Stimulated activated naive CD4-positive, alpha-beta T cell treated with Interleukin-2 at 50 U/mL for 16 hours (primary cell): ENCODE data around the gene FOXP2.
"Not testable (repeated sequence)": the region's sequence is repeated elsewhere in the genome, so short reads cannot be mapped to it uniquely, and the experiment has no call there.

Experiments used
- DNase-seq: peaks from one replicate; lab custom pipeline; 2025; lab: John Stamatoyannopoulos, UW

FOXP2 gene

DNA sequence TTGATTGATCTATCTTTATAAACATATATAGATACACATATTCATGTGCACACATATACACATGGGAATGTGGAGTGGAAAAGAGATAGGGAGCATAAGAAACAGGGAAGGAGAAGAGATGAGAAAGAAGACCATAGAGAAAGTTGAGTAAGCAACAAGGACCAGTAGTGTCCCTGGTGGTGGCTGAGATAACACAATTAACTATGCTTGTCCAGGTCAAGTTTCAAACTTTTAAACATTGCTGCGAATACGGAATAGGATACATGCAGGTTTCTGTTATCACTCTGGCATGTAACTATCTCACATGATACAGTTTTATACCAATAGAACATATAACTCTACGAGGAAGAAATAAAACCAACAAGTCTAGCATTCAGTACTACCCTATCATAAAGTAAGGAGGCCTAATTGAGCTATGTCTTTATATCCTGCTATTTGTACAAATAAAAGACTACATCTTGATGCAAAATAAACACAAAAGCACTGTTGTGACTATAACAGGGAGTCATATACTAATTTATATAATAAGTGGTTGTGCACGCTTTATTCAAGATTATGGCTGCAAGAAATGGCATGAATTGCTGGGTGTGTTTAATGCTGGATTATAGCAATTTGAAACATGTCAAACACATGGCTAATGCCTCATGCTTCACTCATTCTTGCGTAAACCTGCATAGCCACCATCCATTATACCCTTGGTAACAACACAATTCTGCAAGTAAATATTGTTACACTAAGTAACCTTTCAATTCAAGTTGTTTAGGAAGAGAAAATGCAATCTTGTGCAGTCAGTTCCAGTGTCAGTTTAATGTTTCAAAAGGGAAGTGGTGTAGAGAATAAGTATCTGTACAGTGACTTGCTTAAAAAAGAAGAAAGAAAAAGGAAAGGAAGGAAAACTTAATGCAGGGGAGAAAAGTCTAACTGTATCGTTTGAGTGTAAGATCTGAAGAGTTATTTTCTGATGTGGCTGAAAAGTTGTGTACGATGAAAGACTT is 8.2 kb downstream of the FOXP2 start:
- no peak for DNase-seq

DNA sequence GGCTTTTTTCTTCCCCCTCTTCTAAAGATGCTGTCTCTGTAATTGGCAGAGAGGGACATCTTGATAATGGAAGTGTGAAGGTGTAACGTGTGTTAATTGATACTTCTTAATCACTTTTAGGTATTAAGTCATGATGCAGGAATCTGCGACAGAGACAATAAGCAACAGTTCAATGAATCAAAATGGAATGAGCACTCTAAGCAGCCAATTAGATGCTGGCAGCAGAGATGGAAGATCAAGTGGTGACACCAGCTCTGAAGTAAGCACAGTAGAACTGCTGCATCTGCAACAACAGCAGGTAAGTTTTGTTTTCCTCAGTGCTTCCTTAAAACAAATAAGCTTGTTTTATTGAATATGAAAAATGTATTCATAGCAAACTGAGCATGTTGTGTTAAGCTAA is 11.8 kb downstream of the FOXP2 start:
- no peak for DNase-seq

DNA sequence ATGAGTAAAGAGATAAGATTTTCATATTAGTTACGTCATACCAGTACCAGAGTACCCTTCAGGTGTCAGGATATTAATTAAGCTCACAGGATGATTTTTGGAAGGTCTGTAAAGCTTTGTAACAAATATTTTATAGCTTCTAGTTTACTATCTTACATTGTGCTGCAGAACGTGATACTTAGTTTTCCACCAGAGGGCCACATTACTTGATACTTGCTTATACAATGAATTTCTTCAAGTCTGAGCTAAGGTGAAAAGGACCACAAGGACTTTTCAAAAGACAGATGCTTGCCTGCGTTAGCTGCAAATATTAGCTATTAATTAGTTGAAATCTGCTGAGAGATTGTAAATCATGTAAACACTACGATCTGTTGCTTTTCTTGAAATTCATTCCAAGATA is 12.2 kb downstream of the FOXP2 start:
- DNase-seq, result no peak

DNA sequence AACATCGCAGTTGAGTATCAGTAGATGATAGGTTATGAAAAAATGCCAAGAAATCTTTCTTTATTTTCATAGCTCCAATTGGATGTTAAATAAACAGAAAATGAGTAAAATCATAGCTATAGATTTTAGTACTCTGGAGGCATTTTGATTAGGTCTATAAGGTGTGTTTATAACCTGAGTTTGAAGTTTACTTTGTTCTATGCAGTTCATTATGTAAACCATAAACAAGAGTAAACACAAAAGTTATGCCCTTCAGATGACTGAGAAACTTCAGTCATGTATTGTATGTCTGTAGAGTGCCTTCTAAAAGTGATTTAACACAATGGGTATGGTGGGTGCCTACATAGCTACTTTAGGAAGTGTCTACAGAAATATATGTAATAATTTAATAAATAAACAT is 13.6 kb downstream of the FOXP2 start:
- no peak for DNase-seq

DNA sequence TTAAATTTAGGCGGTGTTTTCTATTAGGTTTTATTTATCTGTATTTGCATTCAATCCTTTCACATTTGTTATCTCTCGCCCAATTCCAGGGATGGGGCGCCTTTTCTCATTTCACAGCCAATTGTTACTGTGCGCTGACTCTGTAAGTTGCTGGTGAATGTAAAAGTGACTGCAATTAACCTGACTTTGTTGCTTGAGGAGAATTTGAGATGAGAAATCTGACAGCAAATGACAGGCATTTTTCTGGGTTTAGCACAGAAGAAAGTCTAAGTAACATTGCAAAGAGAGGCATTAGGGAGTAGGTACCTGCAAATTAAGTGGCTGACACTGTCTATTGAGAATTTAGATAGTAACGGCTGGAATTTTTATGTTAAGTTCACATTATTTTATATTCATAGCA is 16.6 kb downstream of the FOXP2 start:
- DNase-seq, result no peak

GRCh38 chr7:114432061-114432460 is 17.4 kb downstream of the FOXP2 start:
- no peak for DNase-seq

- no peak for DNase-seq
Observed at GRCh38 chr7:114432703-114433102, 18.1 kb downstream of the FOXP2 start.

DNA sequence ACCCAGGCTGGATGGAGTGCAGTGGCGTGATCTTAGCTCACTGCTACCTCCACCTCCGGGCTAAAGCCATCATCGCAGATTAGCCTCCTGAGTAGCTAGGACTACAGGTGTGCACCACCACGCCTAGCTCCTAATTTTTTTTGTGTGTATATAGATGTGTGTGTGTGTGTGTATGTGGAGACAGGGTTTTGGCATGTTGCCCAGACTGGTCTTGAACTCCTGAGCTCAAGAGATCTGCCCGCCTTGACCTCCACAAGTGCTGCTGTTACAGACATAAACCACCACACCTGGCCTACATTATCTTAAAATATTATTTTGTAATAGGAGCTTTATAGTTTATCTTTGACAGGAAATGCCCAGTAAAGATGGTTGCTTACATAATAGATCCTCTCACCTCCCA is 25.0 kb downstream of the FOXP2 start:
- DNase-seq, result no peak

- not testable (repeated sequence) for DNase-seq
Observed at GRCh38 chr7:114440927-114441326, 26.3 kb downstream of the FOXP2 start.

DNA sequence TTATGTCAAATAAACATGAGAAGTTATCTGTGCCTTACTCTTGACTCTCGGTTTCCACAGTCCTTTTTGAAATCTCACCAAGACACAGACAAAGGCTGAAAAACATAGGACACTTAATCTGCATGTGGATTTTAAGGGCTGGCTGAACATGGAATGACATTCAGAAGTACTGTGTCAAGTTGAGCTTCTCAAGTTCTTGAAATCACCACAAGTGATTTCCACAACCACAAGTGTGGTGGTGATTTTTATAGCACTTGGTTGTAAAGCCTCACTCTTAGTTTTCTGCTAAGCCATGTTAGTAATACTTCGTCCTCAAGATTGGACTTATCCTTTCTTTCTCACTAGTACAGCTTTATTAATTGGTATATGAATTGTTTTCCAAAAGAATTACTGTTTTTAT is 29.6 kb downstream of the FOXP2 start:
- DNase-seq, result no peak

DNA sequence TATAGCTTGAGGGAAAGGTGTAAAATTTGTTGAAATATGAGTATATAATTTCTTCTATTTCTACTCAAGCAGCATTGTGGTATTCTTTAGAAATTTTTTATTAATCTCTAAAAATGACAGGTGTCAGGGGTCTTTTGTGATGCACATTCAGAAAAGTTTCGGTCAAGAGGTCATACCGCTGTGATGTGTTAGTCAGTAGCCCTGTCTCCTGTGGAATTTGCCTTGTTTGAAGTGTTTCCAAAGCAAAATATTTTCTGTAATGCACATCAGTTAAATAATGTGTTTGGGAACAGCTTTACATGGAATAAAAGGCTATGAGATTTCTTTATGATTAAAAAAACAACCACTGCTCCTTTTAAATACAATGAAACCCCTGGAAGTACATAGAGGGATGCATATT is 35.8 kb downstream of the FOXP2 start:
- DNase-seq, result no peak

DNA sequence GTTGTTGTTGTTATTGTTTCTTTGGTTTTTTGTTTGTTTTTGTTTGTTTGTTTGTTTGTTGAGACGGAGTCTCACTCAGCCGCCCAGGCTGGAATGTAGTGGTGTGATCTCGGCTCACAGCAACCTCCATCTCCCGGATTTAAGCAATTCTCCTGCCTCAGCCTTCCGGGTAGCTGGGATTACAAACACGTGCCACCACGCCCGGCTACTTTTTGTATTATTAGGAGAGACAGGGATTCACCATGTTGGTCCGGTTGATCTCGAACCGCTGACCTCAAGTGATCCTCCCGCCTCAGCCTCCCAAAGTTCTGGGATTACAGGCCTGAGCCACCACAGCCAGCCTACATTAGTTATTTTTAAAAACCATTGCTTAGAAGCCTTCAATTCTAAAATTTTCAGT is 45.0 kb downstream of the FOXP2 start:
- DNase-seq, result no peak

DNA sequence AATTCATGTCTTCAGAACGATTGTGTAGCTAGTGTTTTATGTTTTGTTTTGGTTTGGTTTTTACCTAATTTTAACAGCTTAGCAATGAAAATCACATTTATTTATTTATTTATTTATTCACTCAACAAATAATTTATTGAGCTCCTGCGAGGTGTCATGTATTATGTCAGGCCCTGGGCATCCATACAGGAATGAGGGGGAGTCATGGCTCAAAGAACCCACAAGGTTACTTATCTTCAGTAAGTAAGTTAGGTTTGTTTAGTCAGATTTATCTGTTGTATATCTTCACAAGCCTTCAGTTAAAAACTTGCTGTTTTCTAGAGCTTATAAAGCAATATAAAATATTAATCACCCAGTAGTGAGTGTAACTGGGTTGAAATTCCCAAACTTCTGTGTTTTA is 45.4 kb downstream of the FOXP2 start:
- no peak for DNase-seq

GRCh38 chr7:114466917-114467316 is 52.3 kb downstream of the FOXP2 start:
- DNase-seq, result no peak

DNA sequence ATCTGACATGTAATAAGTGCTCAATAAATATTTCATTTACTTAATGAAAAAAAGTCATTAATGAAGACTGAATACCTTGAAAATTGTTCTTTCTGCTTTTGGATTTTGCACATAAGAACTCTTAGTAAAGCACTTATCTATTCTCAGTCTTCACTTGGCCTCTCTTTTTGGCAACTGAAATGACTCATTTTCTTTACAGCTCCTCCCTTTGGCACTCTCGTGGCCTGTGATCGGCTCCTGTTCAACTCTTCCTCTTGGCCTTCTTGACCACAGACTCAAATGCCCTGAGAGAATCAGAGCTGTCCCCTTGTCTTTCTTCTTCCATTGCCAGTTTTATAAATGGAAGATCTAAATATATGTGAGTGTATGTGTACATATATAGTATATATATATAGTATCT is 54.2 kb downstream of the FOXP2 start:
- no peak for DNase-seq

- DNase-seq, result no peak
Observed at GRCh38 chr7:114472896-114473512, 58.4 kb downstream of the FOXP2 start.

GRCh38 chr7:114478384-114478783 is 63.8 kb downstream of the FOXP2 start:
- DNase-seq, result no peak

- DNase-seq, result no peak
Observed at GRCh38 chr7:114481999-114482398, 67.4 kb downstream of the FOXP2 start.

- no peak for DNase-seq
Observed at GRCh38 chr7:114484226-114484625, 69.6 kb downstream of the FOXP2 start.

- DNase-seq, result no peak
Observed at GRCh38 chr7:114487174-114487573, 72.6 kb downstream of the FOXP2 start.

DNA sequence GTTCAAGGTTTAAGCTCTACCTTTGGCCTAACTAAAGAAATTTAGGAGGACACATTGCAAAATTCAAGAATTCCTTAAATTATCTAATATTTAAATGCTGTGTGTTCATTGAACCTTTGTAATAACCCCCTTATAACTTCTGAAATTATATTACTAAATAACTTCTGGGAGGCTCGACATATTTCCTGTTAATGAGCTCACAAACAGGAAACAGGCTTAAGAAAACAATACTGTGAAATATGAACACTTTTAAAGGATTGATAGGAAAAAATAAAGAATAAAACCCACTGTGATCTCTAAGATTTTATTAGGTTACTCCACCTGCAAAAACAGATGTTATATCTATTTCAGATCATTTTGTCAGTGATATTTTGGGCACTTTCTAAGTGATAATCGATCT is 74.1 kb downstream of the FOXP2 start:
- DNase-seq, result no peak

GRCh38 chr7:114497491-114497890 is 82.9 kb downstream of the FOXP2 start:
- not testable (repeated sequence) for DNase-seq

DNA sequence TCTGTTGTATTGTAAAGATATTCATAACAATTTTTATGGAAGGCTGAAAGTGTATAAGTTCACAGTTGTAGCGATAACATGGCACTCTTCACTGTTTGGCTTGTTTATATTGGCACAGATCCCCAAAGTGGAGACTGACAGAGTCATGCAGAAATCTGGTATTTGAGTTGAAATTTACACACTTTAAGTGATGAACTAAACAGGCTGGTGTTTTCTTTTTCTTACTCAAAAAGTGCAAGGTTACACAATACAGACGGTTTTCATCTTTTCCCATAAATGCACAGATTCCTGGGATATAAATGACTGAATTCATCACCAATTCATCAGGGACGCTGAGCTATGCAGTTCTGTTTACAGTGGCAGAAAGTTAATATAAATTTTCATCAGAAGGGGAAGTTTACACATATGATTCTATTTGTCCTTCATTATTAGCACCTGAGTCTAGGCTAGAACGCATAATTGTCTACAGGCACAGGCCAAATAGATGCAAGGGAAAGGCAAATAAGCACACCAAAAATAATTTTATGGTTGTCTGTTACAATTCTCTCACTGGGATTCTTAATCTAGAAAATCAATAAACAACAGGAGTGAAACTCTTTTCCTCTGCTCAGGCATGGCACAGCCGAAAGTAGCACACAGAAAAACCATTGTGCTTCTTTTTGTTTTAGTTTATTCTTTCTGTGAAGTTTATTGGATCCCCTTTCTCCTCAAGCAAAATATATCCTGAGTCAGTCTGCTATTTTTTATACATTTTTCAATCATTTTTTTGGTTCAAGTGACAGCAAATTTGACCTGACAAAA is 88.0 kb downstream of the FOXP2 start:
- no peak for DNase-seq
